CD14-positive monocyte (primary cell): Measurements from ENCODE around the gene IL21R. TPM values are rescaled to one million over a fixed set of nuclear protein-coding genes. Genes with fewer than 3 reads are reported as not detected.

Experiments
- DNase-seq, 3 donors: peaks; one replicate each; pipeline ENCODE4 v3.0.0-alpha.2; 2011 to 2022
- H2AFZ ChIP-seq: 2 replicates; pipeline ENCODE4 v1.6.0; 2012; ENCODE audit warnings: mild to moderate bottlenecking, low read depth, low read length, inconsistent platforms; ENCODE audit not compliant: insufficient read depth, poor library complexity, severe bottlenecking
- H3K27ac ChIP-seq, 2 donors: 1 replicate in 1 of 2; 2 replicates in 1 of 2; pipeline ENCODE4 v1.5.1; 2012 to 2013; ENCODE audit warnings: low read length in 2 of 2, control low read depth in 1 of 2, inconsistent platforms in 1 of 2, low read depth in 1 of 2, mild to moderate bottlenecking in 1 of 2
- H3K27me3 ChIP-seq, 2 donors: one replicate each; pipeline versions ENCODE4 v1.6.0 to v1.6.1; 2011 to 2013; ENCODE audit warnings: low read length in 2 of 2; ENCODE audit not compliant: control insufficient read depth in 2 of 2, insufficient read depth in 2 of 2
- H3K36me3 ChIP-seq, 2 donors: replicated peaks in 1 of 2; 1 replicate in 1 of 2; 2 replicates in 1 of 2; pipeline versions ENCODE4 v1.5.1 to v1.6.1; 2012 to 2013; ENCODE audit warnings: low read length in 2 of 2, control low read depth in 1 of 2, inconsistent platforms in 1 of 2, mild to moderate bottlenecking in 1 of 2; ENCODE audit not compliant: insufficient read depth in 2 of 2, control insufficient read depth in 1 of 2
- H3K4me1 ChIP-seq, 2 donors: 1 replicate in 1 of 2; 2 replicates in 1 of 2; pipeline versions ENCODE4 v1.5.1 to v1.6.1; 2012 to 2013; ENCODE audit warnings: low read length in 2 of 2, control low read depth in 1 of 2, inconsistent platforms in 1 of 2, mild to moderate bottlenecking in 1 of 2, moderate library complexity in 1 of 2; ENCODE audit not compliant: insufficient read depth in 2 of 2, control insufficient read depth in 1 of 2
- H3K4me2 ChIP-seq: replicated peaks from 2 replicates; pipeline ENCODE3; 2012; ENCODE audit warnings: low read length, moderate library complexity, mild to moderate bottlenecking; ENCODE audit not compliant: poor library complexity, severe bottlenecking; ENCODE audit errors: extremely low read depth
- H3K4me3 ChIP-seq, 3 experiments: fragments of 200-600 bp in 1 of 3; sonication (generic) in 1 of 3; replicated peaks in 1 of 3; 1 replicate in 2 of 3; 2 replicates in 1 of 3; pipeline ENCODE4 v1.5.1; 2011 to 2013; ENCODE audit warnings: low read length in 3 of 3, mild to moderate bottlenecking in 3 of 3, control low read depth in 2 of 3, low read depth in 2 of 3, inconsistent platforms in 1 of 3, moderate library complexity in 1 of 3
- H3K79me2 ChIP-seq: 2 replicates; pipeline ENCODE4 v1.6.0; 2012; ENCODE audit warnings: mild to moderate bottlenecking, control low read depth, inconsistent platforms, low read length, moderate library complexity; ENCODE audit not compliant: insufficient read depth
- H3K9ac ChIP-seq: 2 replicates; pipeline ENCODE4 v1.6.0; 2017; ENCODE audit warnings: low read length, mild to moderate bottlenecking; ENCODE audit not compliant: insufficient read depth, poor library complexity, severe bottlenecking
- H3K9me3 ChIP-seq, 2 donors: replicated peaks in 1 of 2; 1 replicate in 1 of 2; 2 replicates in 1 of 2; pipeline versions ENCODE4 v1.5.1 to v1.6.1; 2012 to 2013; ENCODE audit warnings: low read length in 2 of 2, control low read depth in 1 of 2; ENCODE audit not compliant: control insufficient read depth in 1 of 2, insufficient read depth in 1 of 2
- H4K20me1 ChIP-seq: 2 replicates; pipeline ENCODE4 v1.6.0; 2012; ENCODE audit warnings: mild to moderate bottlenecking, low read length, control low read depth, moderate library complexity; ENCODE audit not compliant: insufficient read depth
- H3K27ac Mint-ChIP-seq, 7 donors: one replicate each; pipeline ENCODE4 v1.8.0; 2020; ENCODE audit warnings: mild to moderate bottlenecking in 7 of 7, mixed read lengths in 7 of 7, moderate library complexity in 6 of 7, inconsistent platforms in 2 of 7
- H3K27me3 Mint-ChIP-seq, 3 donors: one replicate each; pipeline ENCODE4 v1.8.0; 2021 to 2022; ENCODE audit warnings: low read depth in 3 of 3, mild to moderate bottlenecking in 3 of 3, mixed read lengths in 3 of 3, moderate library complexity in 3 of 3, inconsistent platforms in 1 of 3
- H3K36me3 Mint-ChIP-seq, 2 donors: one replicate each; pipeline ENCODE4 v1.8.0; 2020; ENCODE audit warnings: mixed read lengths in 2 of 2, inconsistent platforms in 1 of 2, mild to moderate bottlenecking in 1 of 2
- H3K4me1 Mint-ChIP-seq: one replicate; pipeline ENCODE4 v1.8.0; 2020; ENCODE audit warnings: mild to moderate bottlenecking, mixed read lengths
- H3K4me3 Mint-ChIP-seq, 2 donors: one replicate each; pipeline ENCODE4 v1.8.0; 2020; ENCODE audit warnings: mild to moderate bottlenecking in 2 of 2, mixed read lengths in 2 of 2, moderate library complexity in 1 of 2
- H3K9me3 Mint-ChIP-seq, 7 donors: one replicate each; pipeline ENCODE4 v1.8.0; 2020 to 2022; ENCODE audit warnings: mixed read lengths in 7 of 7, mild to moderate bottlenecking in 6 of 7, moderate library complexity in 6 of 7, inconsistent platforms in 2 of 7
- WGBS: methylation state at CpG from one replicate; pipeline ENCODE4 v1.1.5; 2013; ENCODE audit warnings: missing lambda C conversion rate; ENCODE audit not compliant: insufficient coverage; 5-methylcytosine and 5-hydroxymethylcytosine counted together
- intact Hi-C, 2 donors: fragments of 100-400 bp; cut with micrococcal nuclease; formaldehyde crosslinking; loops; one replicate each; pipeline versions ENCODE4 v1.15.0 to v1.15.1; 2023
- polyA plus RNA-seq, 3 donors: library from polyadenylated mRNA; depleted of rRNA in 1 of 3; unstranded in 2 of 3; stranded (reverse) in 1 of 3; fragments of 300-500 nt in 2 of 3; fragments of >200 nt in 1 of 3; fragmentation: Illumina TruSeq in 2 of 3; gene quantifications; 1 replicate in 2 of 3; 2 replicates in 1 of 3; pipeline ENCODE4 v1.2.3, GENCODE V29; 2012 to 2021
- TF ChIP-seq, protein P1 (sequence below): fragments of 200-600 bp; IDR thresholded peaks from one replicate; pipeline ENCODE4 v1.8.0; 2022; ENCODE audit warnings: antibody characterized with exemption, mild to moderate bottlenecking

The IL21R gene
- polyA plus RNA-seq, 3 donors, result 1.0 to 1.7 (median 1.4) TPM

DNA sequence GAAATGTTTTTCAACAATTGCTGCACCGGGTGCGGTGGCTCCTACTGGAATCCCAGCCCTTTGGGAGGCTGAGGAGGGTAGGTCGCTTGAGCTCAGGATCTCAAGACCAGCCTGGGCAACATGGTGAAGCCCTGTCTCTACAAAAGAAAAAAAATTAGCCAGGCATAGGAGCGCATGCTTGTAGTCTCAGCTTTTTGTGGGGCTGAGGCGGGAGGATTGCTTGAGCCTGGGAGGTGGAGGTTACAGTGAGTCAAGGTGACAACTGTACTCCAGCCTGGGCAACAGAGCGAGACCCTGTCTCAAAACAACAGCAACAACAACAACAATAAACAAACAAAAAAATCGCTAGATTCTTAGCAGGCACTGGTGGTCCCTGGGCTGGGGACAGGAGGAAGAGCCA, 28.5 kb downstream of the IL21R start:
- H3K4me1 ChIP-seq, result peaks cover 23 to 30% of the 10 kb centered on the region in 2 donors
- TF ChIP-seq, protein P1, sequence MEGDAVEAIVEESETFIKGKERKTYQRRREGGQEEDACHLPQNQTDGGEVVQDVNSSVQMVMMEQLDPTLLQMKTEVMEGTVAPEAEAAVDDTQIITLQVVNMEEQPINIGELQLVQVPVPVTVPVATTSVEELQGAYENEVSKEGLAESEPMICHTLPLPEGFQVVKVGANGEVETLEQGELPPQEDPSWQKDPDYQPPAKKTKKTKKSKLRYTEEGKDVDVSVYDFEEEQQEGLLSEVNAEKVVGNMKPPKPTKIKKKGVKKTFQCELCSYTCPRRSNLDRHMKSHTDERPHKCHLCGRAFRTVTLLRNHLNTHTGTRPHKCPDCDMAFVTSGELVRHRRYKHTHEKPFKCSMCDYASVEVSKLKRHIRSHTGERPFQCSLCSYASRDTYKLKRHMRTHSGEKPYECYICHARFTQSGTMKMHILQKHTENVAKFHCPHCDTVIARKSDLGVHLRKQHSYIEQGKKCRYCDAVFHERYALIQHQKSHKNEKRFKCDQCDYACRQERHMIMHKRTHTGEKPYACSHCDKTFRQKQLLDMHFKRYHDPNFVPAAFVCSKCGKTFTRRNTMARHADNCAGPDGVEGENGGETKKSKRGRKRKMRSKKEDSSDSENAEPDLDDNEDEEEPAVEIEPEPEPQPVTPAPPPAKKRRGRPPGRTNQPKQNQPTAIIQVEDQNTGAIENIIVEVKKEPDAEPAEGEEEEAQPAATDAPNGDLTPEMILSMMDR, result no peak
- no peak overlapping the region for H3K4me3 ChIP-seq
- peaks cover 0 to 7% of the 10 kb centered on the region in 2 donors for H3K27me3 ChIP-seq
- peaks cover 39% of the 10 kb centered on the region for H3K4me1 Mint-ChIP-seq
- H3K36me3 Mint-ChIP-seq, result peaks cover 2 to 5% of the 10 kb centered on the region in 2 donors
- no peak overlapping the region for H3K4me3 Mint-ChIP-seq
- H3K27ac ChIP-seq, result no peak overlapping the region
- no peaks in the 10 kb centered on the region for H3K9me3 ChIP-seq
- no peaks in the 10 kb centered on the region for H3K79me2 ChIP-seq
- peaks cover 0 to 7% (median 0%) of the 10 kb centered on the region in 7 donors for H3K9me3 Mint-ChIP-seq
- no peaks in the 10 kb centered on the region for H3K36me3 ChIP-seq
- no peak overlapping the region for H3K9ac ChIP-seq
- DNase-seq, result no peak
- no peaks in the 10 kb centered on the region for H4K20me1 ChIP-seq
- no peak overlapping the region for H3K4me2 ChIP-seq
- H2AFZ ChIP-seq, result no peak overlapping the region
- H3K27ac Mint-ChIP-seq, result peak overlapping the region in 1 of 7 donors; percentile 38
- peaks cover 26 to 36% (median 33%) of the 10 kb centered on the region in 3 donors for H3K27me3 Mint-ChIP-seq
- WGBS, result no CpG with 5 or more reads among the region's 7 CpGs
- intact Hi-C loops, result no loop called here

DNA sequence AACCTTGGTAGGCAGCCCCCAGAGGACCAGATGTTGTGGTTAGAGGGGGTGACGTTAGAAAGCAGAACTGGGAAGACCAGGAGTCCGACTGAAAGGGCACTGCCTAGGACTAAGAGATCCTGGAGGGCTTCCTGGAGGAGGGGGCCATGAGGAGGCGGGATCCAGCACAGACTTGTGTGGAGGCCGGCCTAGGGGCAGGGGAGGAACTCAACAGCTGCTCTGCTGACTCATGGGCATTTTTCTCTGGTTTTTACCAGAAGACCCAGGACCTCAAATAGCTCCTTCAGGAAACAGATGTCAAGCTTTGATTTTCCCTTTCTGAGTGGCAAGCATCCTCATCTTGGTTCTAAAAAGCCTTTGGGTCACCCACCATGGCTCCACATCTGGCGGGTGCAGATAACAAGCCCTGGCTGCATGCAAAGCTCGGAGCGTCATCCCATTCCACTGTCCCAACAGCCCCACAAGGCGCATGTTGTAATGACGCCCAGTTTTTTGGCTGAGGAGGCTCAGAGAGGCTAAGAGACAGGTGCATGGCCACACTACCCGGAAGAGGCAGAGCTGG, 29.0 kb downstream of the IL21R start:
- H4K20me1 ChIP-seq, result no peaks in the 10 kb centered on the region
- H3K4me1 ChIP-seq, result peaks cover 22 to 29% of the 10 kb centered on the region in 2 donors
- H3K4me3 Mint-ChIP-seq, result peak overlapping the region in 1 of 2 donors; percentile 72
- TF ChIP-seq, protein P1, result no peak
- H3K4me1 Mint-ChIP-seq, result peaks cover 39% of the 10 kb centered on the region
- no peaks in the 10 kb centered on the region for H3K36me3 ChIP-seq
- peak in 1 of 3 donors; percentile 26 for DNase-seq
- no peak overlapping the region for H3K9ac ChIP-seq
- H3K79me2 ChIP-seq, result no peaks in the 10 kb centered on the region
- peaks cover 26 to 36% (median 33%) of the 10 kb centered on the region in 3 donors for H3K27me3 Mint-ChIP-seq
- H3K4me3 ChIP-seq, result no peak overlapping the region
- no peak overlapping the region for H3K27ac Mint-ChIP-seq
- peaks cover 0 to 7% (median 0%) of the 10 kb centered on the region in 7 donors for H3K9me3 Mint-ChIP-seq
- peaks cover 0 to 7% of the 10 kb centered on the region in 2 donors for H3K27me3 ChIP-seq
- H3K27ac ChIP-seq, result no peak overlapping the region
- H2AFZ ChIP-seq, result no peak overlapping the region
- 0% methylated on average over 10 of the region's 10 CpGs for WGBS
- H3K9me3 ChIP-seq, result no peaks in the 10 kb centered on the region
- peaks cover 2 to 5% of the 10 kb centered on the region in 2 donors for H3K36me3 Mint-ChIP-seq
- no peak overlapping the region for H3K4me2 ChIP-seq
- intact Hi-C loops, result no loop called here
